Endothelial cell of umbilical vein (primary cell): ENCODE data around the gene SSNA1. TPM values are rescaled to one million over a fixed set of nuclear protein-coding genes. Genes with fewer than 3 reads are reported as not detected.

Experiments
- BruUV-seq: library from RNA; stranded (reverse); fragments of 400-500 nt; replicated peaks from 2 replicates; lab custom pipeline; 2021; lab: Mats Ljungman, UMichigan
- CTCF ChIA-PET: fragments of 300-600, 350-600 bp; sonication (Branson Sonifier 250); formaldehyde crosslinking; loops from one replicate; lab custom pipeline; 2021; ENCODE audit warnings: antibody characterized with exemption, inconsistent platforms; lab: Charles Lee
- POLR2A ChIA-PET: fragments of 300-600, 350-600 bp; sonication (Branson Sonifier 250); formaldehyde crosslinking; loops from one replicate; lab custom pipeline; 2021; ENCODE audit warnings: antibody characterized with exemption, inconsistent platforms; lab: Charles Lee
- DNase-seq: peaks from one replicate; pipeline ENCODE4 v3.0.0-alpha.2; 2011; ENCODE audit warnings: low read depth, low spot score
- FAIRE-seq: peaks from 2 replicates; lab custom pipeline; 2011; peaks lifted over from hg19 to GRCh38; lab: Jason Lieb, UNC
- H2AFZ ChIP-seq: 2 replicates; pipeline ENCODE4 v1.6.0; 2012; ENCODE audit warnings: low read depth, low read length, control low read depth, inconsistent platforms
- H3K27ac ChIP-seq: 2 replicates; pipeline ENCODE4 v1.5.1; 2011; ENCODE audit warnings: low read depth, mild to moderate bottlenecking, control low read depth, low read length, moderate library complexity; ENCODE audit not compliant: insufficient read depth
- H3K27me3 ChIP-seq, 2 experiments: 2 replicates each; pipeline versions ENCODE4 v1.6.0 to v1.6.1; 2011; ENCODE audit warnings: low read length in 2 of 2, mixed read lengths in 1 of 2; ENCODE audit not compliant: control insufficient read depth in 2 of 2, insufficient read depth in 2 of 2
- H3K36me3 ChIP-seq, 2 experiments: 2 replicates in 1 of 2; 3 replicates in 1 of 2; pipeline ENCODE4 v1.5.1; 2011; ENCODE audit warnings: low read length in 2 of 2, mild to moderate bottlenecking in 1 of 2, moderate library complexity in 1 of 2; ENCODE audit not compliant: control insufficient read depth in 2 of 2, insufficient read depth in 2 of 2; ENCODE audit errors: extremely low read depth in 1 of 2
- H3K4me1 ChIP-seq: 3 replicates; pipeline ENCODE4 v1.5.1; 2011; ENCODE audit warnings: mild to moderate bottlenecking, low read length; ENCODE audit not compliant: control insufficient read depth, insufficient read depth; ENCODE audit errors: extremely low read depth
- H3K4me2 ChIP-seq: 2 replicates; pipeline ENCODE4 v1.6.1; 2011; ENCODE audit warnings: low read length, control low read depth, mixed read lengths; ENCODE audit not compliant: insufficient read depth
- H3K4me3 ChIP-seq, 3 experiments: fragments of 200-600 bp in 1 of 3; sonication (generic), shearing (Covaris generic) in 1 of 3; replicated peaks in 1 of 3; 2 replicates each; pipeline ENCODE4 v1.5.1; 2011 to 2016; ENCODE audit warnings: control low read depth in 3 of 3, low read length in 3 of 3, mild to moderate bottlenecking in 2 of 3, inconsistent platforms in 1 of 3, low read depth in 1 of 3, moderate library complexity in 1 of 3; ENCODE audit not compliant: insufficient read depth in 1 of 3
- H3K79me2 ChIP-seq: 2 replicates; pipeline ENCODE4 v1.6.0; 2012; ENCODE audit warnings: low read length, inconsistent platforms; ENCODE audit not compliant: control insufficient read depth, insufficient read depth
- H3K9ac ChIP-seq: replicated peaks from 2 replicates; pipeline ENCODE3; 2011; ENCODE audit warnings: low read length, control low read depth; ENCODE audit not compliant: insufficient read depth; ENCODE audit errors: extremely low read depth
- H3K9me1 ChIP-seq: replicated peaks from 3 replicates; pipeline ENCODE4 v1.6.0; 2011; ENCODE audit warnings: mild to moderate bottlenecking, low read length; ENCODE audit not compliant: control insufficient read depth, insufficient read depth; ENCODE audit errors: extremely low read depth
- H3K9me3 ChIP-seq: replicated peaks from 2 replicates; pipeline ENCODE4 v1.5.1; 2012; ENCODE audit warnings: low read length, inconsistent platforms; ENCODE audit not compliant: control insufficient read depth, insufficient read depth
- H4K20me1 ChIP-seq: replicated peaks from 2 replicates; pipeline ENCODE3; 2011; ENCODE audit warnings: mild to moderate bottlenecking, low read length; ENCODE audit not compliant: control insufficient read depth, insufficient read depth; ENCODE audit errors: extremely low read depth
- EZH2 ChIP-seq: IDR thresholded peaks from 2 replicates; pipeline ENCODE4 v1.6.1; 2012; ENCODE audit warnings: borderline replicate concordance, low read depth, mild to moderate bottlenecking, moderate library complexity, low read length, inconsistent platforms; ENCODE audit not compliant: severe bottlenecking
- FOS ChIP-seq: IDR thresholded peaks from 2 replicates; pipeline ENCODE4 v1.6.1; 2011; ENCODE audit warnings: mild to moderate bottlenecking, low read length, moderate library complexity, borderline replicate concordance; ENCODE audit not compliant: insufficient read depth
- GATA2 ChIP-seq: IDR thresholded peaks from 2 replicates; pipeline ENCODE4 v1.7.0; 2011; ENCODE audit warnings: low read depth, mild to moderate bottlenecking, moderate library complexity, mixed read lengths, low read length; ENCODE audit not compliant: insufficient read length, insufficient read depth
- JUN ChIP-seq: IDR thresholded peaks from 2 replicates; pipeline ENCODE4 v1.6.1; 2011; ENCODE audit warnings: borderline replicate concordance, low read depth; ENCODE audit not compliant: insufficient read length, insufficient read depth
- MYC ChIP-seq: IDR thresholded peaks from one replicate; pipeline ENCODE4 v1.6.1; 2011; ENCODE audit warnings: mild to moderate bottlenecking, low read depth, low read length
- POLR2A ChIP-seq: IDR thresholded peaks from 2 replicates; pipeline ENCODE4 v1.6.1; 2012; ENCODE audit warnings: low read depth, mild to moderate bottlenecking, control low read depth, low read length
- POLR2AphosphoS5 ChIP-seq: IDR thresholded peaks from 2 replicates; pipeline ENCODE4 v1.6.1; 2012; ENCODE audit warnings: low read depth, mild to moderate bottlenecking, control low read depth, low read length, moderate library complexity; ENCODE audit not compliant: insufficient read depth
- dilution Hi-C: fragments of 300-500 bp; cut with MboI; formaldehyde crosslinking; loops from one replicate; pipeline ENCODE4 v1.15.0; 2019; ENCODE audit warnings: low sequenced_read_pairs; ENCODE audit not compliant: extremely low pct_ligation_motif_present
- intact Hi-C: fragments of 100-400 bp; cut with micrococcal nuclease; formaldehyde crosslinking; loops from one replicate; pipeline ENCODE4 v1.10.0; 2022
- polyA plus RNA-seq, 4 experiments: library from polyadenylated mRNA; depleted of rRNA in 3 of 4; stranded (reverse) in 3 of 4; unstranded in 1 of 4; fragments of >200 nt; gene quantifications; 2 replicates each; pipeline versions ENCODE4 v1.2.1 to v1.2.3, GENCODE V29; 2011 to 2012; ENCODE audit warnings: missing spikeins in 1 of 4
- total RNA-seq: library from RNA; stranded (reverse); gene quantifications from 2 replicates; pipeline ENCODE4 v1.2.3, GENCODE V29; 2021
- TF ChIP-seq, protein P1 (sequence below): IDR thresholded peaks from 2 replicates; pipeline ENCODE4 v1.6.1; 2011; ENCODE audit not compliant: insufficient read depth, insufficient read length
- TF ChIP-seq, protein P2 (sequence below), 2 donors: IDR thresholded peaks; 1 replicate in 1 of 2; 2 replicates in 1 of 2; pipeline ENCODE4 v1.5.1; 2011; ENCODE audit warnings: low read length in 2 of 2, mild to moderate bottlenecking in 2 of 2, moderate library complexity in 2 of 2, control low read depth in 1 of 2, inconsistent platforms in 1 of 2, low read depth in 1 of 2; ENCODE audit not compliant: insufficient read depth in 1 of 2; ENCODE audit errors: extremely low read depth in 1 of 2

Gene SSNA1
- total and polyA plus RNA-seq, 2 donors (not counting 3 experiments of a cell fraction or from before 2014, with no cell fraction given) = 89.0 to 146 TPM

DNA sequence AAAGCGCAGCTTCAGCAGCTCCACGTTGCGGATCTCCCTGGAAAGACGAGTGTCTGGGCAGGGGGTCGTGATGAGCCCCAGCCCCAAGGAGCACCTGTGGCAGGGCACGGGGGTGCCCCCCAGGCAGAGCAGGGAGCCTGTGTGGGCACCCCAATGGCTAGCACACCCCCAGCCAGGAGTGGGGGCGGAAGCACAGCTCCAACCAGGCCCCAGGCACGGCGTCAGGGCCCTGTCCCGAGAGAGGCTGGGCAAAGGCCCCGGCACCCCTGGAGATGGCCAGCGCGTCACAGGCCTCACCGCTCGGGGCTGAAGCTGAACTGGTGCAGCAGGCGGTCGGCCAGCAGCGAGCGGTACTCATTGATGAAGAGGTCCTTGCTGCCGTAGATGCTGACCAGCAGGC lies 8.0 kb upstream of the SSNA1 start:
- no peak overlapping the region for H3K9ac ChIP-seq
- peaks cover 0 to 48% of the 10 kb centered on the region in 2 experiments for H3K36me3 ChIP-seq
- H3K9me1 ChIP-seq = no peaks in the 10 kb centered on the region
- BruUV-seq = no TSS peak
- H3K27me3 ChIP-seq = no peaks in the 10 kb centered on the region
- peaks cover 6% of the 10 kb centered on the region for H3K4me1 ChIP-seq
- no peaks in the 10 kb centered on the region for H4K20me1 ChIP-seq
- ChIA-PET CTCF (interaction anchor here (1.4 kb wide), 1 partner anchor 56 kb away, joined by 5 read pairs; no protein-coding TSS in a partner anchor), POLR2A (no interaction called here)
- H3K9me3 ChIP-seq = no peaks in the 10 kb centered on the region
- H2AFZ ChIP-seq = no peak overlapping the region
- TF ChIP-seq GATA2 = no peak
- TF ChIP-seq EZH2 = no peak
- TF ChIP-seq POLR2AphosphoS5 = no peak
- no peak for TF ChIP-seq POLR2A
- TF ChIP-seq, protein P1, sequence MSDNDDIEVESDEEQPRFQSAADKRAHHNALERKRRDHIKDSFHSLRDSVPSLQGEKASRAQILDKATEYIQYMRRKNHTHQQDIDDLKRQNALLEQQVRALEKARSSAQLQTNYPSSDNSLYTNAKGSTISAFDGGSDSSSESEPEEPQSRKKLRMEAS = no peak
- no peak for TF ChIP-seq JUN
- TF ChIP-seq, protein P2, sequence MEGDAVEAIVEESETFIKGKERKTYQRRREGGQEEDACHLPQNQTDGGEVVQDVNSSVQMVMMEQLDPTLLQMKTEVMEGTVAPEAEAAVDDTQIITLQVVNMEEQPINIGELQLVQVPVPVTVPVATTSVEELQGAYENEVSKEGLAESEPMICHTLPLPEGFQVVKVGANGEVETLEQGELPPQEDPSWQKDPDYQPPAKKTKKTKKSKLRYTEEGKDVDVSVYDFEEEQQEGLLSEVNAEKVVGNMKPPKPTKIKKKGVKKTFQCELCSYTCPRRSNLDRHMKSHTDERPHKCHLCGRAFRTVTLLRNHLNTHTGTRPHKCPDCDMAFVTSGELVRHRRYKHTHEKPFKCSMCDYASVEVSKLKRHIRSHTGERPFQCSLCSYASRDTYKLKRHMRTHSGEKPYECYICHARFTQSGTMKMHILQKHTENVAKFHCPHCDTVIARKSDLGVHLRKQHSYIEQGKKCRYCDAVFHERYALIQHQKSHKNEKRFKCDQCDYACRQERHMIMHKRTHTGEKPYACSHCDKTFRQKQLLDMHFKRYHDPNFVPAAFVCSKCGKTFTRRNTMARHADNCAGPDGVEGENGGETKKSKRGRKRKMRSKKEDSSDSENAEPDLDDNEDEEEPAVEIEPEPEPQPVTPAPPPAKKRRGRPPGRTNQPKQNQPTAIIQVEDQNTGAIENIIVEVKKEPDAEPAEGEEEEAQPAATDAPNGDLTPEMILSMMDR (IDR thresholded peaks at IDR 0.05; ENCODE audit: extremely low read depth in 1 of 2, insufficient read depth in 1 of 2, low read depth in 1 of 2, low read length in 2 of 2) = no peak
- TF ChIP-seq MYC = no peak
- no peak for TF ChIP-seq FOS
- H3K79me2 ChIP-seq = no peaks in the 10 kb centered on the region
- FAIRE-seq (no peak), DNase-seq (no peak)
- intact Hi-C loops (no loop called here), dilution Hi-C loops (no loop called here)
- H3K27ac ChIP-seq = no peak overlapping the region
- H3K4me2 ChIP-seq = no peak overlapping the region
- no peak overlapping the region for H3K4me3 ChIP-seq
